Fibroblast of villous mesenchyme (primary cell): ENCODE results near the gene C1orf21. TPM values are rescaled to one million over a fixed set of nuclear protein-coding genes. Genes with fewer than 3 reads are reported as not detected.

Source experiments
- DNase-seq: peaks from one replicate; pipeline ENCODE4 v3.0.0-alpha.2; 2010; ENCODE audit warnings: low read depth
- H3K4me3 ChIP-seq: 2 replicates; pipeline ENCODE4 v1.5.1; 2011; ENCODE audit warnings: low read depth, mild to moderate bottlenecking, low read length
- CTCF ChIP-seq: IDR thresholded peaks from 2 replicates; pipeline ENCODE4 v1.5.1; 2012; ENCODE audit warnings: low read depth, mild to moderate bottlenecking, low read length; ENCODE audit not compliant: insufficient read depth
- total RNA-seq: library from RNA; depleted of rRNA; stranded (reverse); fragments of >200 nt; gene quantifications from 2 replicates; pipeline ENCODE4 v1.2.3, GENCODE V29; 2012

The C1orf21 gene
- total RNA-seq, 1 donor, result 3.5 TPM

GRCh38 chr1:184646824-184647223 is 260.0 kb downstream of the C1orf21 start:
- TF ChIP-seq CTCF, result no peak
- DNase-seq, result no peak
- no peak overlapping the region for H3K4me3 ChIP-seq

GRCh38 chr1:184647471-184647870 is 260.6 kb downstream of the C1orf21 start:
- DNase-seq, result no peak
- no peak overlapping the region for H3K4me3 ChIP-seq
- no peak for TF ChIP-seq CTCF

- no peak for DNase-seq
- no peak overlapping the region for H3K4me3 ChIP-seq
- TF ChIP-seq CTCF, result no peak
Observed at GRCh38 chr1:184648160-184648855, 261.5 kb downstream of the C1orf21 start.

GRCh38 chr1:184648856-184649201 is 262.0 kb downstream of the C1orf21 start:
- H3K4me3 ChIP-seq, result no peak overlapping the region
- no peak for TF ChIP-seq CTCF
- no peak for DNase-seq

- no peak for TF ChIP-seq CTCF
- DNase-seq, result no peak
- no peak overlapping the region for H3K4me3 ChIP-seq
Observed at GRCh38 chr1:184649451-184649888, 262.6 kb downstream of the C1orf21 start.

- H3K4me3 ChIP-seq, result no peak overlapping the region
- DNase-seq, result no peak
- TF ChIP-seq CTCF, result no peak
Observed at GRCh38 chr1:184650177-184650866, 263.5 kb downstream of the C1orf21 start.
